Fibroblast of lung (primary cell): ENCODE measurements around the gene SLC25A23. TPM values are rescaled to one million over a fixed set of nuclear protein-coding genes. Genes with fewer than 3 reads are reported as not detected.

ENCODE experiments used
- DNase-seq, 2 donors: peaks; one replicate each; pipeline versions ENCODE4 v3.0.0 to v3.0.0-alpha.2; 2010; ENCODE audit warnings: low read depth in 2 of 2
- H2AFZ ChIP-seq: 2 replicates; pipeline ENCODE4 v1.5.1; 2012; ENCODE audit warnings: low read length, control low read depth, inconsistent platforms
- H3K27ac ChIP-seq: 2 replicates; pipeline ENCODE4 v1.5.1; 2011; ENCODE audit warnings: low read length, control low read depth; ENCODE audit not compliant: insufficient read depth
- H3K27me3 ChIP-seq: 2 replicates; pipeline ENCODE4 v1.5.1; 2011; ENCODE audit warnings: mild to moderate bottlenecking, low read length; ENCODE audit not compliant: control insufficient read depth, insufficient read depth
- H3K36me3 ChIP-seq: 2 replicates; pipeline ENCODE4 v1.5.1; 2011; ENCODE audit warnings: low read length; ENCODE audit not compliant: control insufficient read depth, insufficient read depth
- H3K4me1 ChIP-seq: 2 replicates; pipeline ENCODE4 v1.5.1; 2011; ENCODE audit warnings: low read length; ENCODE audit not compliant: control insufficient read depth, insufficient read depth; ENCODE audit errors: extremely low read depth
- H3K4me2 ChIP-seq: 2 replicates; pipeline ENCODE4 v1.5.1; 2011; ENCODE audit warnings: low read length, control low read depth; ENCODE audit not compliant: insufficient read depth; ENCODE audit errors: extremely low read depth
- H3K4me3 ChIP-seq, 4 experiments: fragments of 200-600 bp in 1 of 4; sonication (generic) in 1 of 4; replicated peaks in 1 of 4; 2 replicates each; pipeline ENCODE4 v1.5.1; 2011 to 2016; ENCODE audit warnings: low read length in 4 of 4, low read depth in 3 of 4, mild to moderate bottlenecking in 3 of 4, control low read depth in 2 of 4, inconsistent platforms in 1 of 4, mixed read lengths in 1 of 4; ENCODE audit not compliant: insufficient read depth in 1 of 4; ENCODE audit errors: control extremely low read depth in 1 of 4
- H3K79me2 ChIP-seq: 2 replicates; pipeline ENCODE4 v1.5.1; 2012; ENCODE audit warnings: mild to moderate bottlenecking, low read length, inconsistent platforms; ENCODE audit not compliant: control insufficient read depth, insufficient read depth
- H3K9ac ChIP-seq: 2 replicates; pipeline ENCODE4 v1.5.1; 2011; ENCODE audit warnings: mild to moderate bottlenecking, low read length, control low read depth; ENCODE audit not compliant: insufficient read depth
- H3K9me3 ChIP-seq: 2 replicates; pipeline ENCODE4 v1.5.1; 2012; ENCODE audit warnings: low read depth, low read length; ENCODE audit not compliant: control insufficient read depth, insufficient read depth
- H4K20me1 ChIP-seq: 2 replicates; pipeline ENCODE4 v1.5.1; 2011; ENCODE audit warnings: low read length; ENCODE audit not compliant: control insufficient read depth, insufficient read depth; ENCODE audit errors: extremely low read depth
- CTCF ChIP-seq, 2 donors: IDR thresholded peaks in 1 of 2; conservative IDR thresholded peaks in 1 of 2; 1 replicate in 1 of 2; 2 replicates in 1 of 2; pipeline ENCODE4 v1.5.1; 2011 to 2012; ENCODE audit warnings: low read length in 2 of 2, control low read depth in 1 of 2, inconsistent platforms in 1 of 2, low read depth in 1 of 2, mild to moderate bottlenecking in 1 of 2
- EZH2 ChIP-seq: IDR thresholded peaks from 2 replicates; pipeline ENCODE4 v1.5.1; 2012; ENCODE audit warnings: low read length, control low read depth, mild to moderate bottlenecking; ENCODE audit errors: missing control alignments
- polyA plus RNA-seq, 2 donors: library from polyadenylated mRNA; depleted of rRNA in 1 of 2; stranded (reverse) in 1 of 2; unstranded in 1 of 2; fragments of >200 nt; gene quantifications; 2 replicates each; pipeline ENCODE4 v1.2.1, GENCODE V29; 2011 to 2012; ENCODE audit warnings: missing spikeins in 1 of 2
- total RNA-seq: library from RNA; depleted of rRNA; stranded (reverse); fragments of >200 nt; gene quantifications from 2 replicates; pipeline ENCODE4 v1.2.1, GENCODE V29; 2014

The SLC25A23 gene
- total and polyA plus RNA-seq, 2 donors (not counting 1 experiment from before 2014, with no cell fraction given): 7.9 to 33.9 TPM

GRCh38 chr19:6501740-6502648 is 42.4 kb upstream of the SLC25A23 start, which contains the start of gene TUBB4A:
TSS of gene TUBB4A (minus strand) at chr19:6502309. CDS start at chr19:6502212, 97 bp downstream.
- Histone ChIP-seq H4K20me1 (no peaks in the 10 kb centered on the region), H3K27ac (no peak within 1 kb of the TSS), H3K4me1 (no peaks in the 10 kb centered on the region), H3K4me2 (no peak within 1 kb of the TSS), H2AFZ (no peak within 1 kb of the TSS), H3K9ac (no peak within 1 kb of the TSS), H3K79me2 (no peaks in the 10 kb centered on the region), H3K4me3 (no peak within 1 kb of the TSS), H3K27me3 (no peaks in the 10 kb centered on the region), H3K36me3 (no peaks in the 10 kb centered on the region), H3K9me3 (no peaks in the 10 kb centered on the region)
- no peak for DNase-seq
- TF ChIP-seq CTCF (conservative IDR thresholded peaks at IDR 0.05 in 1 of 2, IDR thresholded peaks at IDR 0.05 in 1 of 2; ENCODE audit: low read depth in 1 of 2, low read length in 2 of 2) (no peak), EZH2 (no peak)

- DNase-seq: no peak
- no peak overlapping the region for H2AFZ ChIP-seq
Observed at GRCh38 chr19:6500837-6501739, 41.5 kb upstream of the SLC25A23 start.

More at GRCh38 chr19:6500837-6501739, 41.5 kb upstream of the SLC25A23 start:
- Histone ChIP-seq H3K4me3 (no peak overlapping the region), H3K9me3 (no peaks in the 10 kb centered on the region), H3K36me3 (no peaks in the 10 kb centered on the region), H3K9ac (no peak overlapping the region), H3K4me2 (no peak overlapping the region), H3K4me1 (no peaks in the 10 kb centered on the region), H3K79me2 (no peaks in the 10 kb centered on the region), H4K20me1 (no peaks in the 10 kb centered on the region), H3K27me3 (no peaks in the 10 kb centered on the region), H3K27ac (no peak overlapping the region)
- TF ChIP-seq EZH2: no peak
- no peak for TF ChIP-seq CTCF (conservative IDR thresholded peaks at IDR 0.05 in 1 of 2, IDR thresholded peaks at IDR 0.05 in 1 of 2; ENCODE audit: low read depth in 1 of 2, low read length in 2 of 2)
